ENCODE measurements around the gene MLN. TPM values are rescaled to one million over a fixed set of nuclear protein-coding genes. Genes with fewer than 3 reads are reported as not detected.

The MLN gene
- total RNA-seq, 1 donor = not detected

DNA sequence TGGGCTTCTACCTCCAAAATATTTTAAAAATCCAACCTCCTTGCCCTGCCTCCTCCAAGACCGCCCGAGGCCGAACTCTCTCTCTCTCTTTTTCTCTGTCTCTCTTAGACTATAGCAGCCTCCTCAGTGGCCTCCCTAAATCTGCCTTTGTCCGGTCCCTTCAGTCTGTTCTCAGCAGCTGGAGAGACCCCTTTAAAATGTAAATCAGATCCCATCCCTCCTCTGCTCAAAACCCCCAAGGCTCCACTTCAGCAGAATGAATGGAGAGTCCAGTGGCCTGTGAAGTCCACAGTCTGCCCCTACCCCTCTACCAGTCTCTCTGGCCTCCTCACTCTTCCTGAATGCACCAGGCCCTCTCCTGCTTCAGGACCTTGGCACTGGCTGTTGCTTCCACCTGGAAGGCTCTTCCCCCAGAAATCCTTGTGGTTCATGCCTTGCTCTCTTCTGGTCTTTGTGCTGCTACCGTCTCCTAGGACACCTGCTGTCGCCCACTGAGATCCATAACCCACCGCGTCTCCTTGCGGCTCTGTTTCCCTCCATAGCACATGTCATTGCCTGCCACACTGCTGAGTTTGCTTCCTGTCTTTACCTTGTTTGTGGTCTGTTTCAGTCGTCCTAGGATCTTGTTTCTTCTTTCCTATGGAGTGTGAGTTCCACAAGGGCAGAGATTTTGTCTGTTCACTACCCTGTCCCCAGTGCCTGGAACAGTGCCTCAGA is 6.0 kb downstream of the MLN start:
- TF ChIP-seq, protein P1, sequence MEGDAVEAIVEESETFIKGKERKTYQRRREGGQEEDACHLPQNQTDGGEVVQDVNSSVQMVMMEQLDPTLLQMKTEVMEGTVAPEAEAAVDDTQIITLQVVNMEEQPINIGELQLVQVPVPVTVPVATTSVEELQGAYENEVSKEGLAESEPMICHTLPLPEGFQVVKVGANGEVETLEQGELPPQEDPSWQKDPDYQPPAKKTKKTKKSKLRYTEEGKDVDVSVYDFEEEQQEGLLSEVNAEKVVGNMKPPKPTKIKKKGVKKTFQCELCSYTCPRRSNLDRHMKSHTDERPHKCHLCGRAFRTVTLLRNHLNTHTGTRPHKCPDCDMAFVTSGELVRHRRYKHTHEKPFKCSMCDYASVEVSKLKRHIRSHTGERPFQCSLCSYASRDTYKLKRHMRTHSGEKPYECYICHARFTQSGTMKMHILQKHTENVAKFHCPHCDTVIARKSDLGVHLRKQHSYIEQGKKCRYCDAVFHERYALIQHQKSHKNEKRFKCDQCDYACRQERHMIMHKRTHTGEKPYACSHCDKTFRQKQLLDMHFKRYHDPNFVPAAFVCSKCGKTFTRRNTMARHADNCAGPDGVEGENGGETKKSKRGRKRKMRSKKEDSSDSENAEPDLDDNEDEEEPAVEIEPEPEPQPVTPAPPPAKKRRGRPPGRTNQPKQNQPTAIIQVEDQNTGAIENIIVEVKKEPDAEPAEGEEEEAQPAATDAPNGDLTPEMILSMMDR (IDR thresholded peaks at IDR 0.05; ENCODE audit: insufficient read depth, low read length) = no peak
- H3K4me3 ChIP-seq (ENCODE audit: low read depth, low read length) = no peak overlapping the region
- DNase-seq (ENCODE audit: low read depth) = no peak

DNA sequence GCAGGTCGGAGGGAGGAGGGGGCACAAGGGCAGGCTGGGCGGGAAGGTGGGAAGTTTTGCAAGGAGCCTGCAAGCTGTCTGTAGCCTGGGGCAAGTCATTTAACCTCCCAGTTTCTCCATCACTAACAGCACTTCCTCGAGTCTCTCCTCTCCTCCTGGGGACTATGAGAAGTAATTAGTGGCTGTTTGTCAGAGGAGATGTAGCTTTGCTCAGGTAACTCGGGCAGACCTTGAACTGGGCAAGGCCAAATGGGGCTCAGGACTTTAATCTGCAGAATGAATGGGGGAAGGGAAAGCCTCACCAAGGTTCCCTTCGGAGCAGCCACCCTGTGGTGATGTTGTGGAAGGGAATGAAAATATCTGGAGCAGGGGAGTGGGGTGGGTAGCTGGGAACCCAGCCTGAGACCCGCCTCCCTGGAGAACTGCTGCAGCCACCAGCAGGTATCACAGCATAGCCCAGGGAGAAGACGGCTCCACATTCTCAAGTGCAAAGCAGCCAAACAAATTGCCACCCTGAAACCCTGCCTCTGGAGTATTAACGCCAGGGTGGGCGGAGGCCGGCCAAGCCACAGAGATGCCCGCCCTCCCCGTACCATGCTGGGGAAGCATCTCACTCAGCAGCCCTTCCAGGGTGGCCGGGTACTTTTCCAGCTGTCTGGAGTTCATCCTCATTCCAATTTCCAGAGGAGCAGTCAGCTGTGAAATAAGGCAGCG is 8.7 kb downstream of the MLN start:
- no peak for DNase-seq (ENCODE audit: low read depth)
- TF ChIP-seq, protein P1 (IDR thresholded peaks at IDR 0.05; ENCODE audit: insufficient read depth, low read length) = no peak
- H3K4me3 ChIP-seq (ENCODE audit: low read depth, low read length) = no peak overlapping the region

DNA sequence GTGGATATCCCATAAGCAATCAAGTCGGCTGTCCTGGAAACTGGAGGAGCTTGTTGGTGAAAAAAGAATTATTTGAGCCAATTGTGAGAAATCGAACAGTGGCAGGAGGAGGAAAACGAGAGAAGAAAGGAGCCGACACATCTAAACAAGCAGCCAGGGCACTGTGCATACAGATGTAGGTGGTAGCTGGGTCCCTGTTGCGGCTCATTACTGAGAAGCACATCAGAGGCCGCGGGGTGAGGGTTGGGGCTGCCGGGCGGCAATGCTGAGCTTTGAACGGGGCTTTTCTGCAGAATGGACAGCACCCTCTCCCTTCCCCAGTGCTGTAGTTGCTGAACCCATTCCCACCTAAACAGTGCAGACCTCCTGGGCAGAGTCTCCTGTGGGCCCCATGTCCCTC is 10.8 kb downstream of the MLN start:
- no peak for DNase-seq (ENCODE audit: low read depth)
- TF ChIP-seq, protein P1 (IDR thresholded peaks at IDR 0.05; ENCODE audit: insufficient read depth, low read length) = no peak
- no peak overlapping the region for H3K4me3 ChIP-seq (ENCODE audit: low read depth, low read length)

DNA sequence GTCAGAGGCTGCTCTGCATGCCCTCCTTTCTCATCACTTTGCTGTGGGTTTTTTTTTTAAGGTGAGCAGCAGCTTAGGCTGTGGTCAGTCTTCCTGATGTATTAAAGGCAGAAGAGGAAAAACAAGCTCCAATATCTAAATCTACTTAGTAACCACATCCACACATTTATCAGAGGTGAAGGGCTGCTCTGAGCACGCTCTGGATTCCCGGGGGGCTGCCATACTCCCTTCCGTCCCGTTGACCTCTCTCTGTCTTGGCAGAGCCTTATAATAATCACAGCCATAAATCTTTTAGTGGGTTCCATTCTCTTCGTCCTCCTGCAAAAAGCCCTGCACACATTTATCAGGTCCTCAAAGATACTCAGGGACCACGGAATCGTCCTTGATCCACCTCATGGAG is 12.2 kb downstream of the MLN start:
- no peak for DNase-seq (ENCODE audit: low read depth)
- TF ChIP-seq, protein P1 (IDR thresholded peaks at IDR 0.05; ENCODE audit: insufficient read depth, low read length) = no peak
- H3K4me3 ChIP-seq (ENCODE audit: low read depth, low read length) = no peak overlapping the region

DNA sequence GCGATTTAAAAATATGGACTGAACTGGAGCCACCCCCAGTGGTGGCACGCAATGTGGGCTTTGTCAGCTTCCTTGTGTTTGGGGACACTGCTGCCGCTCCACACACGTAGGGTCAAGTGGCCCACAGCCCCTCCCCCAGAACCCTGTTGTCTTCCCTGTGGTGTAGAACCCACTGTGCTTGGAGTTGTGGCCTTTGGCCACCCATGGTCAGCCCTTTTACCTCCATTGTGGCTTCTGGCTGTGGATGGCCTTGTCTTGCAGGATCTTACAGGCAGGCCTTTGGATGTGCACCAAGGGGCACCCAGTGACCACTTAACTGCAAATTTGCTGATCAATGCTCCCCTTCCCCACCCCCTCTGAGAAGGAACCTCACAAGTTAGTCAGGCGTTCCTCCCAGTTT is 12.9 kb downstream of the MLN start:
- H3K4me3 ChIP-seq (ENCODE audit: low read depth, low read length) = no peak overlapping the region
- TF ChIP-seq, protein P1 (IDR thresholded peaks at IDR 0.05; ENCODE audit: insufficient read depth, low read length) = no peak

DNA sequence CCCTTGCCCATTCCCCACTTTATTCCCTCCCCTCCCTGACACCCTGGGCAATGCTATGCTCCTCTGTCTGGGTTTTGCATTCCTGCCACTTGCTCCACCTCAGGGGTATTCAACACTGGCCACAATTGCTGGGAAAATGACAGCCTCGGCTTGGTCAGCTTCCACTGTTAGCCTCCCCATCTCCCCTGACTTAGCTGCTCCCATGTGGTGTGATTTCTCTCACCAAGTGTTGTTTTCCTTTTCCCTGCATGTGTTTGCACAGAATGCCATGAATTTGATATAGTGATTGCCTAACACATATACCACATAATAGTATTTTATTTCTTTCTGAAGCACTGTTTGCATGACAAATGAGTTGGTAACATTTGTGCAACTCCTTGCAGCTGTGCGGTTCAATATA is 13.4 kb downstream of the MLN start:
- TF ChIP-seq, protein P1 (IDR thresholded peaks at IDR 0.05; ENCODE audit: insufficient read depth, low read length) = no peak
- no peak for DNase-seq (ENCODE audit: low read depth)
- no peak overlapping the region for H3K4me3 ChIP-seq (ENCODE audit: low read depth, low read length)

More for the DNA sequence above, 12.9 kb downstream of the MLN start:
- no peak for DNase-seq (ENCODE audit: low read depth)
